GM12872 (cell line): ENCODE results near the gene MRPL14.

Experiments used
- TF ChIP-seq, protein P1 (sequence below): IDR thresholded peaks from 3 replicates; pipeline ENCODE4 v1.5.1; 2011; ENCODE audit warnings: low read depth, mild to moderate bottlenecking, low read length, moderate library complexity; ENCODE audit not compliant: insufficient read depth

The MRPL14 gene

DNA sequence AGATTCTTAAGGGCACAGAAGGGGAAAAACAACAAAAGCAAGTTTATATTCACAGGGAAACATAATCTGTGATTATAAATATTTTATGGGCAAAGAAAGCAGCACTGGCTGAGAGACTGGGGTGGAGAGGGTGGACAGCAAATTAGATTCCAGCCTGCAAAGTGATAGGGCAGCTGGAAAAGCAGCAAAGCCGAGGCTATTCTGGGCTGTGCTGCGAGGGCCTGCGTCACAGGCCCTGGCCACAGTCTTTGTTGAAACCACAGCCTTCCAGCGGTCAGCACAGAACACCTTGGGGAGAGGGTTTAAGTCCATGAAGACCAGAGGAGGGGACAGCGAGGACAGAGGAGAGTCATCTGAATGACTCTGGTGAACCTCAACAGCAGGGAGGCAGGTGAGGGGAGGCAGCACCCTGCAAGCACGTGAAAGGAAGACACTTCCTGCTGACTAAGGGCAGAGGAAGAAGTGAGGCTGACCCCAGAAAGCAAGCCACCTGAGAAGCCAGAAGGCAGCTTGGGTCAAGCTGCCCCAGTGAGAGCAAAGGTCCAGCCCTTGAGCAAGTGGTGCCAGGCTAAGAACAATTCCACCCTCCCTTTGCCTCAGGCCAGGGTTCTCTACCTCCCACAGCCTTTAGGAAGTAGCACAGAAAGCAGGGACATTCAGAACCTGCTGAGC lies 17.1 kb downstream of the MRPL14 start:
- TF ChIP-seq, protein P1, sequence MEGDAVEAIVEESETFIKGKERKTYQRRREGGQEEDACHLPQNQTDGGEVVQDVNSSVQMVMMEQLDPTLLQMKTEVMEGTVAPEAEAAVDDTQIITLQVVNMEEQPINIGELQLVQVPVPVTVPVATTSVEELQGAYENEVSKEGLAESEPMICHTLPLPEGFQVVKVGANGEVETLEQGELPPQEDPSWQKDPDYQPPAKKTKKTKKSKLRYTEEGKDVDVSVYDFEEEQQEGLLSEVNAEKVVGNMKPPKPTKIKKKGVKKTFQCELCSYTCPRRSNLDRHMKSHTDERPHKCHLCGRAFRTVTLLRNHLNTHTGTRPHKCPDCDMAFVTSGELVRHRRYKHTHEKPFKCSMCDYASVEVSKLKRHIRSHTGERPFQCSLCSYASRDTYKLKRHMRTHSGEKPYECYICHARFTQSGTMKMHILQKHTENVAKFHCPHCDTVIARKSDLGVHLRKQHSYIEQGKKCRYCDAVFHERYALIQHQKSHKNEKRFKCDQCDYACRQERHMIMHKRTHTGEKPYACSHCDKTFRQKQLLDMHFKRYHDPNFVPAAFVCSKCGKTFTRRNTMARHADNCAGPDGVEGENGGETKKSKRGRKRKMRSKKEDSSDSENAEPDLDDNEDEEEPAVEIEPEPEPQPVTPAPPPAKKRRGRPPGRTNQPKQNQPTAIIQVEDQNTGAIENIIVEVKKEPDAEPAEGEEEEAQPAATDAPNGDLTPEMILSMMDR = no peak

DNA sequence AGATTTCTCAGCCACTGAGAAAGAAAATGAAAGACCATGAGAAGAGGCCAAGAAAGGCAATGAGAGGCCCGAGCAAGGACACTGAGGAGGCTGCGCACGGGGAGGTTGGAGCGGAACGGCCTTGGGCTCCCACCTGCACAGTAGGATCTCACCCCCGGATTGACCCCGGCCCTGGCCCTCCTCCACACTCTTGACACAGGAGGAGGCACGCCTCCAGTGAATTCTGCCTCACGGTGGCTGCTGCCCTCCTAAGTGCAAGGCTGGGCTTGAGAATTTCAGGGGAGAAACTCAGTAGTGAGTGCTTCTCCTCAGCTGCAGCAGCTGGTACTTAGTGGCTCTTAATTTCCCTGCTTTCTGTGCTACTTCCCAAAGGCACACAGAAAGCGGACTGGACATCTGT lies 18.0 kb downstream of the MRPL14 start:
- TF ChIP-seq, protein P1 = no peak

DNA sequence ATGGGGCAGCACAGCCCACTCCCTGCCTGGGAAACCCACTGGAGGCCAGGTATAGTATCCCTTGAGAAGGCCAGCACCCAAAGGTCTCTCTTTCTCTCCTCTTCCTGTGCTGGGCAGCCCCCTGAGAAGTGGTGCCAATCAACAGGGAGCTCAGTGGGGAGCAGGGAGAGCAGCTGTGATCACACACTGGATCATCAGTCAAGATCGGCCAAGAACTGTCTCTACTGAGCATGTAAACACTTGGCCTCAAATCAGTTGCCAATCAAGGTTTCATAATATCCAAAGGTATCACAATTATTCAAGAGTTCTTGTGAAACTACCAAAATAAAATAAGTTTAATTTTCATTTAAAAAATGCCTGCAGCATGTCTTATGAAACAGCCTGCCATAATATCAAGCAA lies 18.8 kb downstream of the MRPL14 start:
- TF ChIP-seq, protein P1 = no peak

DNA sequence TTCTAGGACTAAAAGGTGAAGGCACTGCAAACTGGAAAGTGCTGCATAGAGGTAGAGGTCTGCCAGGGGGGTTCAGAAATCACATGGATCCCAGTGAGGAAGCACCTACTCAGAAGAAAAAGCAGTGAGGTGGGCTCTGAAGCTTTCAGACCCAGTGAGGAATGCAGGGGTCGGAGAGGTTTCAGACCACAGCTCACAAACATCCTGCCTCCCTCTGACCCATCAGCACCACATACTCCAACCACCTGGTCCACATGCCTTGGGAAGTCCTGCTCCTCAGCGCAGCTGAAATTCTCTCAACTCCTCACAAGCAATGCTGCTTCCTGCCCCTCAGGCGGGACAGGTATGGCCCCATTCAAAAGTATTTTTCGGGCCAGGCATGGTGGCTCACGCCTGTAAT lies 20.2 kb downstream of the MRPL14 start:
- TF ChIP-seq, protein P1 = no peak

DNA sequence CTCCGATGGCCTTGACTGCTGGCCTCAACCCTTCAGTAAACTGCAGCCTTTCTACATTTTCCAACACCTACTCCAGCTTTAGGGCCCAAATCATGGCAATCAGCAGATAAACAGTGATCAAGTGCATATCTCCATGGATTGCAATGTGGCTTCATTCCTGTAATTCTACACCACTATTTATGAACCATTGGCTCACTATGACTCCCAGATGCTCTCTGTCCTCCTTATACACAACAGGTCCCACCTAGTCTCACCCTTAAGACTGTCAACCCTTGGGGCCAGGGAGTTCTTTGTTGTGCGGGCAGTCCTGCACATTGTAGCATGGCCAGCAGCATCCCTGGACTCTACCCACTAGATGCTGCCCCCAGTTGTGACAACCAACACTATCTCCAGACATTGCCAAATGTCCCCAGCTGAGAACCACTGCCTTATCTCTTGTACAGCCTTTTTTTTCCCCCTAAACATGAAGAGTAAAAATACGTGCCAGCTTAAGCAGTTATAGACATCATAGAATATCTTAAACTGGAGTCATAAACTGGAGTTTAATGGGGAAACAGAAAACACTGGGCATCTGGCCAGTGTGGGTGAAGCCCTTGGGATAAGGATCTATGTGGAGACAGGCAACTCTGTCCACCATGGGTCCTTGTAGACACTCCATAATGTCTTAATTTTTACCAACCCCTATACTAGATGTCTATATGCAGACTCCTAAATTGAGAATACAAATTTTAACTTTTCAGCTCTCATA lies 21.1 kb downstream of the MRPL14 start:
- TF ChIP-seq, protein P1 = no peak

DNA sequence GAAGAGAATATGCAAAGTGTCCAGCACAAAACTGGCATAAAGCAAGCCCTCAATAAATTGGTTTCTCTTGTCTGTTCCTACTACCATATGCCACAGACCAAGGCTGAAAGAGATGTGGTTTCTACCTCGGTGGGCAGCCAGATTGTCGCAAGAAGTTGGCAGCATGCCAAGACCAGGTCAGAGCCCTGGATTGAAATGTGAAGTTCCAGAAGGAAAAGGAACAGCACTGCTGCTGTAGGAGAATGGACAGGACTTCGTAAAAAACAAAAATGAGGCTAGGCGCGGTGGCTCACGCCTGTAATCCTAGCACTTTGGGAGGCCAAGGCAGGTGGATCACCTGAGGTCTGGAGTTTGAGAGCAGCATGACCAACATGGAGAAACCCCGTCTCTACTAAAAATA lies 22.1 kb downstream of the MRPL14 start:
- TF ChIP-seq, protein P1 = no peak

DNA sequence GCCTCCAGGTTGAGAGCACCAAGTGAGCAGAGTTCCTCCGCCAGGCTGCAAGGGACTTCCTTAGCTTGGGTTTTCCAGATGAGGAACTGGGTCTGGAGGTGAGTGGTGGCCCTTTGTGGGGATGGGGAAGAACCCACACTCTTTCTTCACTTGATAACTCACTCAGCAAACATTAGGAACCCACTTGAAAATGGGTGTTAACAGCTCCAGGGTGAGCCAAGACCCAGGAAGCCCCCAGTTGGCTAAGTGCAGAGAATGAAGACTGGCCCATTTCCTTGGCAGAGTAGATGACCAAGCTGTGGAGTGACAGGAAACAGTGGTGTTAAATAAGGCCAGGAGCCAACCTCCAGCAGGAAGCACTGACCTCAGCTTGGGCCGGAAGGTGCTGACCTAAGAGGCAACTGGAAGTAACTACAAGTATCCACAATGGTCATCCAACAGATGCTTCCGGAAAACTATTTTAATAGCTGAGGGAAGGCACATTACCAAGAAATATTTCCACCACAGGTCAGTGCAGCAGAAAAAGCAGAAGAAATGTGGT lies 22.7 kb downstream of the MRPL14 start:
- TF ChIP-seq, protein P1 = no peak
